Glomerular visceral epithelial cell (primary cell): ENCODE data around the gene UBE2U.
"Not testable (repeated sequence)": the region's sequence is repeated elsewhere in the genome, so short reads cannot be mapped to it uniquely, and the experiment has no call there.

ENCODE experiments used
- DNase-seq: peaks from one replicate; pipeline ENCODE4 v3.0.0-alpha.2; 2016; ENCODE audit errors: extremely low spot score

The UBE2U gene

DNA sequence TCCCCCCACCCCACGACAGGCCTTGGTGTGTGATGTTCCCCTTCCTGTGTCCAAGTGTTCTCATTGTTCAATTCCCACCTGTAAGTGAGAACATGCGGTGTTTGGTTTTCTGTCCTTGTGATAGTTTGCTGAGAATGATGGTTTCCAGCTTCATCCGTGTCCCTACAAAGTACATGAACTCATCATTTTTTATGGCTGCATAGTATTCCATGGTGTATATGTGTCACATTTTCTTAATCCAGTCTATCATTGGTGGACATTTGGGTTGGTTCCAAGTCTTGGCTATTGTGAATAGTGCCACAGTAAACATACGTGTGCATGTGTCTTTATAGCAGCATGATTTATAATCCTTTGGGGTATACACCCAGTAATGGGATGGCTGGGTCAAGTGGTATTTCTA lies 36.1 kb downstream of the UBE2U start:
- DNase-seq = not testable (repeated sequence)

DNA sequence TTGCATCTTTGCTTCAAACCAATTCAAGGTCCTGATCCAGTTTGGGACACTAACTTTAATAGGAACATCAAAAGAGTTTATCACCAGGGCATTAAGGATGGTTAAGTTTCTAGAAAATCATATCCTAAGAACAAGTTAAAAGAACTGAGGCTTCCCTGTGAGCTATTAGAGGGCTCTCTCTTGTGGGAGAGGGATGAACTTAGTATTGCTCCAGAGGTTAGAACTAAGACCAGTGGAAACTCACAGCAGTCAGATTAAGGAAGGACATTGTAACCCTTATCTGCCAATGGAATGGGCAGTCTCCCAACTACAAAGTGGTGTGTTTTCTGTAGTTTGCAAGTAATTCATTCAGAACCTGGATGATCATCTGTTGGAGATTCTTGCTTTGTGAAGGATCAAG lies 36.8 kb downstream of the UBE2U start:
- DNase-seq = peak; percentile 14

DNA sequence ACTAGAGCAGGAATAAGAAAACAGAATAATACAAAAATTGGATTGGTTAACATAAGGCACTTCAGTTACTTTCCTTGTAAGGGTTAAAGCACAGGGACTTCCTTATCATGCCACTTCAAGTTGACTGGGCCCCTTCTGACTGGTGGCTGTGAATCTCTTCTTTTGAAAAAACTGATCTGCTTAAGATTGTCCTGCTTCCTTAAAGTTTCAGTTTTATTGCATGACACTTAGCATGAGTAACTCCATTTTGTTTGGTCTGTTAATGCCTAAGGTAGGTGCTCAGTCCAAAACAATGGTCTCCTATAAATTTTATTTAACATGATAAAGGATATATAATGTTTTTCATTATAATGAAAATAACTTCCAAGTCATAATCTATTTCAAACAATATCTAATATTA lies 37.6 kb downstream of the UBE2U start:
- no peak for DNase-seq

DNA sequence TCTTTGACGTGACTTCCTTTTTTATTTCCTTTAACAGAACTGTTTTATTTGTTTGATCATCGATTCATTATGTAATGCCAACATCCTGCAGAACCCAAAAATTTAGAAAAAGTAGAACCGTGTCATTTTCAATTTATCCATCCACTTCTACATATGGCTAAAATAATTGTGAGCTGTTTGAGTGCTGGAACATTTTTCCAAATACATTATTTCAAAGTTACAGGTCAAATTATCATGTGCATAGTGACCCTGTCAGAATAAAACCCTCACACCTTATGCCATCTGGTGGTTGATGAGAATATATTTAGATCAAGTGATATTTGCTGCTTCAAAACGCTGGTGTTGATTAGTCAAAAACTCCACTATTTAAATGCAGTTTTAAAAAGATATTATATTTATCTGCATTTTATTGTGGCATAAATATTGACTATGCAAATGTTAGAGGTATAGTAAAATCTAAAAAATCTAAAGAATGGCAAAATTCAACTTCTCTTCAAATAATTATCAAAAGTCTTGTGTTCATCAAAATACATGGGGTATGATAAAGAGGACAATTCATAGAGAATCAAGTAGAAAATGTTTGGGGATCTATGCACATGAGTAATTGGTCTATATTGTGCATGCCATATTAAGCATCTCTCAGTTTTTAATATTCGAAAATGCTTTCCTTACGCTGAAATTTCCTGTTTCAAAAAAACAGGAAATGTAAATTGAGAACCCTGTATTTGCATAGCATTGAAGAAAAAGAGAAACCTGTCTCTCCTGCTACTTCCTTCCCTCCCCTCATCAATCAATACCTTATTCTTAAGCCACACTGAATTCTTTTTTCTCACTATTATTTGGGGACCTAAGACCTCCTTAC lies 39.7 kb downstream of the UBE2U start:
- peak; percentile 57 for DNase-seq

- DNase-seq = no peak
Observed at GRCh38 chr1:64243757-64244080, 40.3 kb downstream of the UBE2U start.

GRCh38 chr1:64245495-64245894 lies 42.1 kb downstream of the UBE2U start:
- DNase-seq = no peak

- DNase-seq = peak; percentile 41
Observed at GRCh38 chr1:64246294-64246917, 43.0 kb downstream of the UBE2U start.

GRCh38 chr1:64248065-64248464 lies 44.6 kb downstream of the UBE2U start:
- DNase-seq = no peak

DNA sequence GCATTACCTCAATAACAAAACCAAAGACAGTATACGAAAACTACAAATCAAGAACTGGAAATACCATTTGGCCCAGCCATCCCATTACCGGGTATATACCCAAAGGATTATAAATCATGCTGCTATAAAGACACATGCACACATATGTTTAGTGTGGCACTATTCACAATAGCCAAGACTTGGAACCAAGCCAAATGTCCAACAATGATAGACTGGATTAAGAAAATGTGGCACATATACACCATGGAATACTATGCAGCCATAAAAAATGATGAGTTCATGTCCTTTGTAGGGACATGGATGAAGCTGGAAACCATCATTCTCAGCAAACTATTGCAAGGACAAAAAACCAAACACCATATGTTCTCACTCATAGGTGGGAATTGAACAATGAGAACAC lies 47.0 kb downstream of the UBE2U start:
- not testable (repeated sequence) for DNase-seq

GRCh38 chr1:64251971-64252370 lies 48.5 kb downstream of the UBE2U start:
- DNase-seq = no peak

GRCh38 chr1:64257233-64257632 lies 53.8 kb downstream of the UBE2U start:
- not testable (repeated sequence) for DNase-seq

- not testable (repeated sequence) for DNase-seq
Observed at GRCh38 chr1:64258444-64258843, 55.0 kb downstream of the UBE2U start.

- no peak for DNase-seq
Observed at GRCh38 chr1:64263335-64263734, 59.9 kb downstream of the UBE2U start.

GRCh38 chr1:64263856-64264255 lies 60.4 kb downstream of the UBE2U start:
- DNase-seq = no peak

DNA sequence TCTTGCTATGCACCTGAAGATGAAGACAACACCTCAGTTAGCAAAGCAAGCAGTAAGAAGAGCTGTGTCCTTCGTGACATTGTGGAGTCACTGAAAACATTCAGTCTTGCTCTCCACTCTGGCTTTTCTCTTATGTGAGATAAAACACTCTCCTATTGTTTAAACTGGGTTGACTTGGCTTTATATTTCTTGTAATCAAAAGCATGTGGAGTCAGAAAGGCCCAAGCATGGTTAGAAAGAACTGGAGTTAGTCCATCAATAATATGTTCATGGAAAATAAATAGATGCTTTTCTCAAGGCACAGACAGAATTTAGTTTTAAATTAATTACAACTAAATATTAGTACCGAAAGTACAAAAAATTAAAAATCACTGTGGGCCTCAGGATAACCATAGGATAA lies 61.7 kb downstream of the UBE2U start:
- DNase-seq = no peak

DNA sequence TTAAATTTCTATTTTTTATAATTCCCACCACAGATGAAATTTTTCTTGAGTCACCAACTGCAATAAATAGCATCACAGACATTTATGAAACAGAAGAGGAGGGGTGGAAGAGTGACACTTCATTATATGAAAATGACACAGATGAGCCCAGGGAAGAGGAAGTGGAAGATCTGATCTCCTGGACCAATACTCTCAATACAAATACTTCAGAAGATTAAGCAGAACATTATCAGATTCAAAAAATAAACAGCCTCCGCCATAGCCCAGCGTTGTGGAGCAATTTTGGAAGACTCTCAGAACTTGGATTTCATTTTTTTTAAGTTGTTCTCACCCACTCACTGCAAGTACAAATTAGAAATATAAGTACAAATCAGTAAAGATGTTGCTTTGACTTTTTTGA lies 63.6 kb downstream of the UBE2U start:
- no peak for DNase-seq

- DNase-seq = peak; percentile 75
Observed at GRCh38 chr1:64268653-64269557, 65.5 kb downstream of the UBE2U start.

DNA sequence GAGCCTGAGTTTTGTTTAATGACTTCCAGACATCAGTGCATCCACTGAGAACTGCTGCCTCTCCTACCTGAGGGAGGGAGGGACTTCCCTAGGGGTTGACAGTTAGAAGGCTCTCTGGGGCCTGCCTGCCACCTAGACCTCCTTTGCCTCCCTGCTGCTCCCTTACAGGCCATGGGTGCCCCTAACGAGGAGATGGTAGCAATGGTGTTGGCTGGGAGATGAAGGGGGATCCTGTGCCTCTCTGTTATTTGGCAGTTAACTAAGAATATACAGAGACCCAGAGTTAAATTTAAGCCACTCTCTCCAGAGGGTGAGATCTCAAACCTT lies 66.1 kb downstream of the UBE2U start:
- DNase-seq = no peak

DNA sequence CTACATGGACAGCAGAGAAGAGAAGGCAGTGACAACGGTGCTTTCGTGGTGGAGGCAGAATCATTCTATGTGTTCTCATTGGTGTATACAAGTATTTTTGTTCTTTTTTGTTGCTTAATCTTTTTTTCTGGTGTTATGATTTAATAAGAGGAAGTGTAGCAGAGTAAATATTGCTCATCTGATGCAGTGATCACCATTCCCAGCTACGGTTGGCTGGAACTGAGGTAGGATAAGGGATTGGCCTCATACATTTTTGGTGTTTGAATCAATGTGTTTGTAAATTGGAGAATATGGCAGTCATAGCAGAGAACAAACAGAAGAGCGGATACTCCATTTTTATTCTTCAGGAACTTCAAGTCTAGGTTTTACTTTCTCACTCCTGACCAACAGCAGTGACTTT lies 76.6 kb downstream of the UBE2U start:
- DNase-seq = no peak

DNA sequence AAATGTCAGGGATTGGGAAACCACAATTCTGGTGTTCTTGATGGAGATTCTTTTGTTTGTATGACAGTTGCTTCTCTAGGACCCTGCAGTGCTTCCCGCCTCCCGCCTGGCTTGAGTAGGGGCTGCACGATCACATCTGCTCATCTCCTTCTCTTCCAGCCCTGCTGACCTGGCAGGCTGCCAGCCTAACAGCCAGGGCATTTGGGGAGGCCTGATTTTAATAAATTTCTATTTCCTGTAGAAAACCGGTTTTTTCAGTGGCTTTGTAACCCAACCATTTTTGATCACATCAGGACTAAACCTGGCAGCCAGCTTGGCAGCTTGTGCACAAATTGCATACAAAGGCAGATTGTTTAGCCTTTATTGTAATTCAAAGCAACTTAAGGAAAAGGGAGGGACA lies 78.9 kb downstream of the UBE2U start:
- DNase-seq = no peak

DNA sequence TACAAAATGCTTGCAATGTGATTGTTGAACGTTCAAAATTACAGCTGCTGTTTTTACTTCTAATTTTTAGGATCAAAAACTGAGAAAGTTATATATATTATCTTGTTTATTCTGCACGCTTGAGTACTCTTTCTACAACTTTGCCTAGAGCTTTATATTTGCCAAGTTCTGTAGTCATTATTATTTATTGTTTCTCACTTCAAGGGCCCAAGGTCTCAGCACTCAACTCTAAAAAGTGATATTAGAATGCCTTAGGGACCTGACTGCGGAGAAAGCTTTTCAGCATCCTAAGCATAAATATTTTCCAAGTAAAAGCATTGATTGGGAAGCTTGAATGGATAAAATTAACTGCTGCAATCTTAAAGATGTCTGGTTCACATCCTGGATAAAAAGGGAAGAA lies 83.6 kb downstream of the UBE2U start:
- no peak for DNase-seq

- DNase-seq = no peak
Observed at GRCh38 chr1:64290420-64290819, 87.0 kb downstream of the UBE2U start.

DNA sequence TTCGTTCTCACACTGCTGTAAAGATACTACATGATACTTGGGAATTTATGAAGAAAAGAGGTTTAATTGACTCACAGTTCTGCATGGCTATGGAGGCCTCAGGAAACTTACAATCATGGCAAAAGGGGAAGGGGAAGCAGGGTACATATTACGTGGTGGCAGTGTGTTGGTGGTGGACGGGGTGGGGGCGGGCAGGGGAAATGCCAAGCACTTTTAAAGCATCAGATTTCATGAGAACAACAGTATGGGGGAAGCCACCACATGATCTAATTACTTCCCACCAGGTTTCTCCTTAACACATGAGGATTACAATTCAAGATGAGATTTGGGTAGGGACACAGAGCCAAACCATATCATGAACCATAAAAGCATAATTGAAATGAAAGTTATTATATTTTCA lies 88.5 kb downstream of the UBE2U start:
- DNase-seq = no peak
